K562 (cell line): ENCODE results near the gene USP7. TPM values are rescaled to one million over a fixed set of nuclear protein-coding genes. Genes with fewer than 3 reads are reported as not detected.

Experiments used
- ATF1 ChIP-seq, 2 experiments: fragments of 450-650 bp in 1 of 2; IDR thresholded peaks; 2 replicates each; pipeline ENCODE4 v1.6.1; 2016; ENCODE audit warnings: missing compliant biosample characterization in 1 of 2, missing genetic modification characterization in 1 of 2
- CXXC5 ChIP-seq: fragments of 250-450 bp; sonication (Bioruptor Pico); IDR thresholded peaks from 2 replicates; pipeline ENCODE4 v1.8.0; 2022; ENCODE audit warnings: inconsistent platforms, mild to moderate bottlenecking, moderate library complexity
- POLR2A ChIP-seq: fragments of 450-650 bp; conservative IDR thresholded peaks from 2 replicates; pipeline ENCODE4 v1.6.1; 2016
- RB1 ChIP-seq: fragments of 450-650 bp; IDR thresholded peaks from 2 replicates; pipeline ENCODE4 v1.6.1; 2017; ENCODE audit warnings: low read depth, mild to moderate bottlenecking
- REST ChIP-seq, 2 experiments: fragments of 450-650 bp; formaldehyde crosslinking in 1 of 2; IDR thresholded peaks; 2 replicates each; pipeline versions ENCODE4 v1.4.0 to v1.6.1; 2014 to 2020; ENCODE audit warnings: mild to moderate bottlenecking in 2 of 2, borderline replicate concordance in 1 of 2, low read depth in 1 of 2
- TBP ChIP-seq: optimal IDR thresholded peaks from 2 replicates; pipeline ENCODE3; 2011; ENCODE audit warnings: low read depth, low read length, improper control_type of control experiment
- YY1 ChIP-seq, 3 experiments: IDR thresholded peaks; 2 replicates each; pipeline ENCODE4 v1.6.1; 2011; ENCODE audit warnings: low read length in 2 of 3, mild to moderate bottlenecking in 2 of 3, moderate library complexity in 2 of 3, borderline replicate concordance in 1 of 3, control low read depth in 1 of 3, low read depth in 1 of 3; ENCODE audit not compliant: insufficient read depth in 3 of 3, insufficient replicate concordance in 2 of 3, control insufficient read depth in 1 of 3, insufficient read length in 1 of 3; ENCODE audit errors: extremely low read depth in 1 of 3
- ZBTB40 ChIP-seq, 2 experiments: fragments of 450-650 bp in 1 of 2; sonication (generic) in 1 of 2; formaldehyde crosslinking in 1 of 2; IDR thresholded peaks; 2 replicates each; pipeline versions ENCODE4 v1.7.1 to v1.9.0; 2016 to 2022; ENCODE audit warnings: inconsistent platforms in 1 of 2, mild to moderate bottlenecking in 1 of 2, missing genetic modification reagents in 1 of 2
- polyA plus RNA-seq, 8 experiments: library from polyadenylated mRNA; depleted of rRNA in 4 of 8; stranded (reverse) in 5 of 8; unstranded in 3 of 8; fragments of >200 nt; fragmentation: Nextera tagmentation in 2 of 8; fragmentation: Illumina TruSeq in 1 of 8; extraction: Ambion mirVana in 2 of 8; extraction: Trizol in 1 of 8; gene quantifications; 2 replicates each; pipeline versions ENCODE4 v1.2.1 to v1.2.3, GENCODE V29; 2011 to 2014; ENCODE audit warnings: inconsistent platforms in 1 of 8, missing spikeins in 1 of 8
- total RNA-seq, 7 experiments: library from RNA; depleted of rRNA in 6 of 7; stranded (reverse); fragments of >200 nt in 6 of 7; fragmentation: Illumina TruSeq in 2 of 7; extraction: Trizol in 2 of 7; gene quantifications; 2 replicates each; pipeline versions ENCODE4 v1.2.1 to v1.2.3, GENCODE V29; 2011 to 2021; ENCODE audit warnings: low replicate concordance in 1 of 7

USP7 gene
- total and polyA plus RNA-seq, 9 of the 15 experiments (the other 6 are each of a cell fraction or from before 2014, with no cell fraction given): 17.1 to 145 (median 57.9) TPM

- TF ChIP-seq ZBTB40 (IDR thresholded peaks at IDR 0.05) (0 out of 2 replicates have a peak, but pooled peaks have one; percentile 21), ZBTB40 (CRISPR knock-in tag; IDR thresholded peaks at IDR 0.05) (no peak), YY1 (IDR thresholded peaks at IDR 0.05; ENCODE audit: borderline replicate concordance in 1 of 3, control insufficient read depth in 1 of 3, extremely low read depth in 1 of 3, insufficient read depth in 3 of 3, insufficient read length in 1 of 3, insufficient replicate concordance in 2 of 3, low read depth in 1 of 3, low read length in 2 of 3) (peak; percentile 82 to 97 (median 93)), POLR2A (peak; percentile 50; the same call in 1 of the 2 replicates), REST (IDR thresholded peaks at IDR 0.05; ENCODE audit: borderline replicate concordance) (no peak), REST (CRISPR knock-in tag; IDR thresholded peaks at IDR 0.05; ENCODE audit: low read depth) (0 out of 2 replicates have a peak, but pooled peaks have one; percentile 8), ATF1 (CRISPR knock-in tag; IDR thresholded peaks at IDR 0.05) (no peak), ATF1 (tag; IDR thresholded peaks at IDR 0.05) (0 out of 2 replicates have a peak, but pooled peaks have one; percentile 22), TBP (peak; percentile 88), CXXC5 (CRISPR knock-in tag) (peak; percentile 85), RB1 (peak; percentile 68)
Observed at GRCh38 chr16:8963821-8964441, at the start of gene USP7 (continued).
